H9 (cell line): ENCODE results near the gene SPECC1L. TPM values are rescaled to one million over a fixed set of nuclear protein-coding genes. Genes with fewer than 3 reads are reported as not detected.

Source experiments
- DNase-seq: peaks from one replicate; pipeline ENCODE4 v3.0.0-alpha.2; 2017
- H2AFZ ChIP-seq: one replicate; pipeline ENCODE4 v1.6.1; 2013; ENCODE audit warnings: mild to moderate bottlenecking, low read length, control low read depth, moderate library complexity
- H2AK5ac ChIP-seq: 2 replicates; pipeline ENCODE4 v1.6.1; 2013; ENCODE audit warnings: low read length, control low read depth, mixed read lengths; ENCODE audit not compliant: insufficient read length
- H2BK120ac ChIP-seq: one replicate; pipeline ENCODE4 v1.6.1; 2013; ENCODE audit warnings: low read depth, mild to moderate bottlenecking, low read length, control low read depth, inconsistent platforms; ENCODE audit not compliant: poor library complexity, severe bottlenecking
- H2BK12ac ChIP-seq: 2 replicates; pipeline ENCODE4 v1.6.1; 2013; ENCODE audit warnings: low read length, control low read depth, mixed read lengths, low read depth; ENCODE audit not compliant: insufficient read length
- H2BK15ac ChIP-seq: 2 replicates; pipeline ENCODE4 v1.6.1; 2013; ENCODE audit warnings: low read depth, low read length, control low read depth
- H2BK20ac ChIP-seq: one replicate; pipeline ENCODE4 v1.6.1; 2013; ENCODE audit warnings: low read depth, mild to moderate bottlenecking, low read length, control low read depth, inconsistent platforms; ENCODE audit not compliant: poor library complexity, severe bottlenecking
- H2BK5ac ChIP-seq: 2 replicates; pipeline ENCODE4 v1.6.1; 2013; ENCODE audit warnings: low read length, control low read depth, mixed read lengths; ENCODE audit not compliant: insufficient read length
- H3K14ac ChIP-seq: 2 replicates; pipeline ENCODE4 v1.6.1; 2013; ENCODE audit warnings: low read length, control low read depth; ENCODE audit not compliant: insufficient read depth
- H3K18ac ChIP-seq: 2 replicates; pipeline ENCODE4 v1.6.1; 2013; ENCODE audit warnings: low read depth, mild to moderate bottlenecking, mixed read lengths, low read length, control low read depth; ENCODE audit not compliant: insufficient read length
- H3K23ac ChIP-seq: 2 replicates; pipeline ENCODE4 v1.6.1; 2013; ENCODE audit warnings: low read length, control low read depth, mixed read lengths, low read depth; ENCODE audit not compliant: insufficient read length
- H3K23me2 ChIP-seq: 2 replicates; pipeline ENCODE4 v1.6.1; 2013; ENCODE audit warnings: low read depth, mild to moderate bottlenecking, mixed read lengths, low read length, control low read depth; ENCODE audit not compliant: insufficient read length, poor library complexity, severe bottlenecking
- H3K27ac ChIP-seq: 2 replicates; pipeline ENCODE4 v1.5.1; 2013; ENCODE audit warnings: low read length, control low read depth, mixed read lengths, low read depth; ENCODE audit not compliant: insufficient read length
- H3K27me3 ChIP-seq: 2 replicates; pipeline ENCODE4 v1.6.1; 2013; ENCODE audit warnings: low read length, control low read depth, inconsistent platforms; ENCODE audit not compliant: insufficient read depth
- H3K4ac ChIP-seq: 2 replicates; pipeline ENCODE4 v1.6.1; 2013; ENCODE audit warnings: low read depth, mild to moderate bottlenecking, control low read depth, inconsistent platforms, low read length, moderate library complexity
- H3K4me1 ChIP-seq: 2 replicates; pipeline ENCODE4 v1.6.1; 2013; ENCODE audit warnings: low read length, control low read depth, inconsistent platforms; ENCODE audit not compliant: insufficient read depth
- H3K4me2 ChIP-seq: 2 replicates; pipeline ENCODE4 v1.6.1; 2013; ENCODE audit warnings: low read length, control low read depth, mixed read lengths; ENCODE audit not compliant: insufficient read length, insufficient read depth
- H3K56ac ChIP-seq: 2 replicates; pipeline ENCODE4 v1.6.1; 2013; ENCODE audit warnings: low read depth, mild to moderate bottlenecking, mixed read lengths, low read length, control low read depth; ENCODE audit not compliant: insufficient read length
- H3K79me1 ChIP-seq: 2 replicates; pipeline ENCODE4 v1.6.1; 2013; ENCODE audit warnings: low read depth, mild to moderate bottlenecking, moderate library complexity, low read length, control low read depth, inconsistent platforms; ENCODE audit not compliant: insufficient read depth, poor library complexity, severe bottlenecking
- H3K79me2 ChIP-seq: 2 replicates; pipeline ENCODE4 v1.6.1; 2013; ENCODE audit warnings: low read length, control low read depth, inconsistent platforms; ENCODE audit not compliant: insufficient read depth
- H3K9ac ChIP-seq: 2 replicates; pipeline ENCODE4 v1.6.1; 2013; ENCODE audit warnings: low read length, control low read depth, mixed read lengths; ENCODE audit not compliant: insufficient read length; ENCODE audit errors: extremely low read depth
- H3K9me3 ChIP-seq: one replicate; pipeline ENCODE4 v1.6.1; 2013; ENCODE audit warnings: low read depth, low read length, inconsistent platforms; ENCODE audit not compliant: control insufficient read depth
- H3T11ph ChIP-seq: one replicate; pipeline ENCODE4 v1.6.1; 2013; ENCODE audit warnings: mild to moderate bottlenecking, low read length, control low read depth, inconsistent platforms
- H4K20me1 ChIP-seq: one replicate; pipeline ENCODE4 v1.6.1; 2013; ENCODE audit not compliant: control insufficient read depth, insufficient read length, insufficient read depth
- H4K5ac ChIP-seq: 2 replicates; pipeline ENCODE4 v1.6.1; 2013; ENCODE audit warnings: low read depth, mild to moderate bottlenecking, mixed read lengths, low read length, control low read depth; ENCODE audit not compliant: insufficient read length
- H4K8ac ChIP-seq: replicated peaks from 2 replicates; pipeline ENCODE4 v1.6.1; 2013; ENCODE audit warnings: low read length, control low read depth, mixed read lengths, low read depth; ENCODE audit not compliant: insufficient read length
- H4K91ac ChIP-seq: 2 replicates; pipeline ENCODE4 v1.6.1; 2013; ENCODE audit warnings: low read depth, mild to moderate bottlenecking, moderate library complexity, mixed read lengths, low read length, control low read depth; ENCODE audit not compliant: insufficient read length
- H3K27ac Mint-ChIP-seq, 3 experiments: 2 replicates in 2 of 3; 3 replicates in 1 of 3; pipeline ENCODE4 v1.8.0; 2020 to 2021; ENCODE audit warnings: mixed read lengths in 3 of 3, mild to moderate bottlenecking in 1 of 3, moderate library complexity in 1 of 3
- H3K27me3 Mint-ChIP-seq: 2 replicates; pipeline ENCODE4 v1.8.0; 2021; ENCODE audit warnings: low read depth, mild to moderate bottlenecking, moderate library complexity, mixed read lengths
- H3K36me3 Mint-ChIP-seq, 3 experiments: 2 replicates in 2 of 3; 3 replicates in 1 of 3; pipeline ENCODE4 v1.8.0; 2020 to 2021; ENCODE audit warnings: low read depth in 3 of 3, mixed read lengths in 3 of 3; ENCODE audit not compliant: insufficient read depth in 1 of 3
- H3K4me1 Mint-ChIP-seq, 2 experiments: 2 replicates each; pipeline ENCODE4 v1.8.0; 2020; ENCODE audit warnings: mixed read lengths in 2 of 2
- H3K4me3 Mint-ChIP-seq, 2 experiments: 2 replicates in 1 of 2; 3 replicates in 1 of 2; pipeline ENCODE4 v1.8.0; 2020 to 2021; ENCODE audit warnings: mild to moderate bottlenecking in 2 of 2, mixed read lengths in 2 of 2, moderate library complexity in 1 of 2
- H3K9me3 Mint-ChIP-seq, 2 experiments: 2 replicates in 1 of 2; 3 replicates in 1 of 2; pipeline ENCODE4 v1.8.0; 2020; ENCODE audit warnings: mild to moderate bottlenecking in 2 of 2, mixed read lengths in 2 of 2, moderate library complexity in 1 of 2
- WGBS: extraction: QIAGEN DNeasy Blood & Tissue Kit; methylation state at CpG from one replicate; pipeline ENCODE4 v1.1.7; 2013; ENCODE audit warnings: missing lambda C conversion rate, low lambda C conversion rate, mixed read lengths; ENCODE audit not compliant: insufficient read length; ENCODE audit errors: extremely low coverage; 5-methylcytosine and 5-hydroxymethylcytosine counted together
- total RNA-seq: library from RNA; stranded (reverse); gene quantifications from 2 replicates; pipeline ENCODE4 v1.2.1, GENCODE V29; 2021
- TF ChIP-seq, protein P1 (sequence below): fragments of 200-600 bp; sonication (generic); conservative IDR thresholded peaks from 3 replicates; pipeline ENCODE4 v1.8.0; 2021; ENCODE audit warnings: antibody characterized with exemption, mild to moderate bottlenecking

Gene SPECC1L
- total RNA-seq, 1 experiment from 2014 or later, result 57.1 TPM

DNA sequence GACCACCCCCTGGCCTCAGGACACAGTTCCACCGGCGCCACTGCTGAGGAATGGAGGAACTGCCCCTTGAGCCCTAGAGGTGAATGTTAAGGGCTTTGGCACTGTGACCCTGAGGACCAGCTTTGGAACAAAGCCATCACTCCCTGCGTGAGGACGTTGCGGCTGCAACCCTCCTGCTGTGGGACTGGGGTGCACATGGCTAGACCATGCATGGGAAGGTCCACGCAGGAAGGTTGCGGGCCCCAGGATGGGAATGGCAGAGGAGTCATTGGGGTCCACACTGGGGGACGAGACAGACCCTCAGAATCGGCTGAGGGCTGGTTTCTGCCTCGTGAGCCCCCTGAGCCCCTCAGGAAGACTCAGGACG lies 150.3 kb downstream of the SPECC1L start:
- no peak overlapping the region for H2AFZ ChIP-seq
- H3K79me1 ChIP-seq, result no peaks in the 10 kb centered on the region
- H2BK12ac ChIP-seq, result no peak overlapping the region
- no peaks in the 10 kb centered on the region; the same call in 1 of the 2 replicates for H3K27me3 ChIP-seq
- H3T11ph ChIP-seq, result no peak overlapping the region
- no peak overlapping the region for H3K4me2 ChIP-seq
- no peaks in the 10 kb centered on the region for H4K20me1 ChIP-seq
- no peaks in the 10 kb centered on the region for H3K9me3 ChIP-seq
- H2AK5ac ChIP-seq, result no peak overlapping the region
- Mint-ChIP-seq H3K36me3 (peaks cover 0 to 1% (median 0%) of the 10 kb centered on the region in 3 experiments; a peak in 2 of 7 replicates), H3K9me3 (no peaks in the 10 kb centered on the region; a peak in 1 of 5 replicates), H3K4me3 (no peak overlapping the region), H3K4me1 (peaks cover 16 to 25% of the 10 kb centered on the region in 2 experiments), H3K27me3 (peaks cover 28% of the 10 kb centered on the region), H3K27ac (no peak overlapping the region; a peak in 2 of 7 replicates)
- H2BK5ac ChIP-seq, result no peak overlapping the region
- no peak overlapping the region for H4K91ac ChIP-seq
- H3K9ac ChIP-seq, result no peak overlapping the region
- no peak overlapping the region for H2BK120ac ChIP-seq
- no peak overlapping the region for H2BK20ac ChIP-seq
- TF ChIP-seq, protein P1, sequence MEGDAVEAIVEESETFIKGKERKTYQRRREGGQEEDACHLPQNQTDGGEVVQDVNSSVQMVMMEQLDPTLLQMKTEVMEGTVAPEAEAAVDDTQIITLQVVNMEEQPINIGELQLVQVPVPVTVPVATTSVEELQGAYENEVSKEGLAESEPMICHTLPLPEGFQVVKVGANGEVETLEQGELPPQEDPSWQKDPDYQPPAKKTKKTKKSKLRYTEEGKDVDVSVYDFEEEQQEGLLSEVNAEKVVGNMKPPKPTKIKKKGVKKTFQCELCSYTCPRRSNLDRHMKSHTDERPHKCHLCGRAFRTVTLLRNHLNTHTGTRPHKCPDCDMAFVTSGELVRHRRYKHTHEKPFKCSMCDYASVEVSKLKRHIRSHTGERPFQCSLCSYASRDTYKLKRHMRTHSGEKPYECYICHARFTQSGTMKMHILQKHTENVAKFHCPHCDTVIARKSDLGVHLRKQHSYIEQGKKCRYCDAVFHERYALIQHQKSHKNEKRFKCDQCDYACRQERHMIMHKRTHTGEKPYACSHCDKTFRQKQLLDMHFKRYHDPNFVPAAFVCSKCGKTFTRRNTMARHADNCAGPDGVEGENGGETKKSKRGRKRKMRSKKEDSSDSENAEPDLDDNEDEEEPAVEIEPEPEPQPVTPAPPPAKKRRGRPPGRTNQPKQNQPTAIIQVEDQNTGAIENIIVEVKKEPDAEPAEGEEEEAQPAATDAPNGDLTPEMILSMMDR, result no peak
- no peak overlapping the region for H3K4ac ChIP-seq
- no peak overlapping the region for H3K56ac ChIP-seq
- H3K79me2 ChIP-seq, result no peaks in the 10 kb centered on the region
- no peak overlapping the region for H3K18ac ChIP-seq
- H3K23ac ChIP-seq, result no peak overlapping the region
- peaks cover 7% of the 10 kb centered on the region for H3K23me2 ChIP-seq
- H3K14ac ChIP-seq, result no peak overlapping the region
- H4K5ac ChIP-seq, result no peak overlapping the region
- H3K4me1 ChIP-seq, result no peaks in the 10 kb centered on the region; the same call in 1 of the 2 replicates
- no peak for DNase-seq
- WGBS, result no CpG with 5 or more reads among the region's 11 CpGs
- H3K27ac ChIP-seq, result no peak overlapping the region
- no peak overlapping the region for H2BK15ac ChIP-seq
- no peak overlapping the region for H4K8ac ChIP-seq
